ENCODE data around the gene C6orf163. TPM values are rescaled to one million over a fixed set of nuclear protein-coding genes. Genes with fewer than 3 reads are reported as not detected.

Gene C6orf163
- total and polyA plus RNA-seq, 3 experiments from 2014 or later = 0.16 to 1.5 (median 1.5) TPM

DNA sequence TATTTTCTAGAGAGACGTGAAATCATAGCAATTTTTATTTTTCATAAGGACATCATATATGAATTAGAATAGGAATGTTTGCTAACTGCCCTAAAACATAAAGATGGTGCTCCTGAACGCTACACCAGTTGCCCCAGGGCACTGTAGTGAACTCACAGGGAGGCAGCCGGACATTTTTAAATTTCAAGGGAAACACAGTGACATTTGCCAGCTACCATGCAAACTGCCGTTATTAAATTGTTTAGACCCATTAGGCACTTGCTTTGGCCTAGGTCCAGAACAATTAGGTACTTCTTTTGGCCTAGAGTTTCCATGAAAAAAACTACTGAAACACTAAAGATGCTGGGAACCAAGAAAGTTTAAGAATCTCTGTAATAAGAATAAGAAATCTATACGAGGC is 38.2 kb downstream of the C6orf163 start:
- Histone ChIP-seq H3K4me1 (ENCODE audit: insufficient read depth, low read length) (no peaks in the 10 kb centered on the region), H3K27me3 (ENCODE audit: insufficient read depth, low read length, poor library complexity, severe bottlenecking) (no peaks in the 10 kb centered on the region), H3K27ac (ENCODE audit: low read depth, low read length) (no peak overlapping the region), H3K4me3 (ENCODE audit: low read length) (no peak overlapping the region), H3K9me3 (ENCODE audit: low read length) (no peaks in the 10 kb centered on the region), H3K36me3 (ENCODE audit: insufficient read depth, low read length) (no peaks in the 10 kb centered on the region)
- Mint-ChIP-seq H3K4me1 (no peaks in the 10 kb centered on the region), H3K27ac (no peak overlapping the region), H3K9me3 (no peaks in the 10 kb centered on the region), H3K27me3 (no peaks in the 10 kb centered on the region), H3K36me3 (no peaks in the 10 kb centered on the region), H3K4me3 (no peak overlapping the region)
- POLR2A ChIA-PET = no interaction called here
- CTCF ChIA-PET = no interaction called here
- no peak for DNase-seq

DNA sequence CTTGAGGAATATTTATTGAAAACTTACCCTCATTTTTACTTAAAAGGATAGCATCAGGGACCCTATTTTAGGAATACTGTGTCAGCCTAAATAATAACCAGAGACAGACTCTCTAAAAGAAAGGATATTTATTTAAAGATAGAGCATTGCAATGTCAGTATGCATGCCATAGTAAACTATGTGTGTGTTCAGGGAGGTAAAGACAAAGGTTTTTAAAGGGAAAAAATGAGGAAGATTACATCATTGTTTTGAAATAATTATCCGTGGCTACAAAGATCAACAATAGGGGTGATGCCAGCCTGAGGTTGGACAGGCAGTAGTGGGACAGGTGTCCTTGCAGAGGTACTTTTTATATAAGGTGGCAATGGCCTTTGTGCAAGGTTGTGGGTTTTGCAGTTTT is 39.4 kb downstream of the C6orf163 start:
- no peaks in the 10 kb centered on the region for H3K9me3 ChIP-seq (ENCODE audit: low read length)
- no peaks in the 10 kb centered on the region for H3K4me1 ChIP-seq (ENCODE audit: insufficient read depth, low read length)
- no peak overlapping the region for H3K27ac ChIP-seq (ENCODE audit: low read depth, low read length)
- Mint-ChIP-seq H3K36me3 (no peaks in the 10 kb centered on the region), H3K4me3 (no peak overlapping the region), H3K27me3 (no peaks in the 10 kb centered on the region), H3K27ac (peak overlapping the region in 1 of 8 donors; percentile 32), H3K9me3 (no peaks in the 10 kb centered on the region), H3K4me1 (no peaks in the 10 kb centered on the region)
- H3K36me3 ChIP-seq (ENCODE audit: insufficient read depth, low read length) = no peaks in the 10 kb centered on the region
- no peak overlapping the region for H3K4me3 ChIP-seq (ENCODE audit: low read length)
- POLR2A ChIA-PET = no interaction called here
- DNase-seq = no peak
- CTCF ChIA-PET = interaction anchor here (1.7 kb wide), 1 partner anchor 9 kb away, joined by 6 read pairs; no protein-coding TSS in a partner anchor
- no peaks in the 10 kb centered on the region for H3K27me3 ChIP-seq (ENCODE audit: insufficient read depth, low read length, poor library complexity, severe bottlenecking)

DNA sequence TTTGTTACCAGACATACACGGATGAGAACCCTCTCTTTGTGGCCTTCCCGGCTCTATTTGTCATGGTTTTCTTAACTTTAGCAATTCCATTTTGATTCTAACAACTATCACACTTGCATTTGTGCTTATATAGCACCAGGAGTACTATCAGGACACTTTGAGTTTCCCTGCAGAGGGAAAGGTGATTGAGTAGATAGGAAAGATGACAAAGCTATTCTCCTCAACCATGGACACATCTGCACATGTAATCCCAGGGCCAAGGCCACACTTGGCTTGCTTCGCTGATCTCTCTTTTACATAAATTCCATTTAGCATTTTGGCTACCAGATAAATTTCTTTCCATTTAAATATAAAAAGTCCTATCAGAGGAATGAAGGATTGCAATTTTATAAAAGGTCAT is 39.8 kb downstream of the C6orf163 start:
- H3K4me3 Mint-ChIP-seq = no peak overlapping the region
- Histone ChIP-seq H3K36me3 (ENCODE audit: insufficient read depth, low read length) (no peaks in the 10 kb centered on the region), H3K27ac (ENCODE audit: low read depth, low read length) (no peak overlapping the region), H3K4me3 (ENCODE audit: low read length) (no peak overlapping the region), H3K9me3 (ENCODE audit: low read length) (no peaks in the 10 kb centered on the region), H3K27me3 (ENCODE audit: insufficient read depth, low read length, poor library complexity, severe bottlenecking) (no peaks in the 10 kb centered on the region), H3K4me1 (ENCODE audit: insufficient read depth, low read length) (no peaks in the 10 kb centered on the region)
- no peaks in the 10 kb centered on the region for H3K9me3 Mint-ChIP-seq
- POLR2A ChIA-PET = no interaction called here
- H3K36me3 Mint-ChIP-seq = no peaks in the 10 kb centered on the region
- CTCF ChIA-PET = interaction anchor here (1.7 kb wide), 1 partner anchor 9 kb away, joined by 6 read pairs; no protein-coding TSS in a partner anchor
- H3K27me3 Mint-ChIP-seq = no peaks in the 10 kb centered on the region
- H3K4me1 Mint-ChIP-seq = no peaks in the 10 kb centered on the region
- DNase-seq = no peak
- no peak overlapping the region for H3K27ac Mint-ChIP-seq

DNA sequence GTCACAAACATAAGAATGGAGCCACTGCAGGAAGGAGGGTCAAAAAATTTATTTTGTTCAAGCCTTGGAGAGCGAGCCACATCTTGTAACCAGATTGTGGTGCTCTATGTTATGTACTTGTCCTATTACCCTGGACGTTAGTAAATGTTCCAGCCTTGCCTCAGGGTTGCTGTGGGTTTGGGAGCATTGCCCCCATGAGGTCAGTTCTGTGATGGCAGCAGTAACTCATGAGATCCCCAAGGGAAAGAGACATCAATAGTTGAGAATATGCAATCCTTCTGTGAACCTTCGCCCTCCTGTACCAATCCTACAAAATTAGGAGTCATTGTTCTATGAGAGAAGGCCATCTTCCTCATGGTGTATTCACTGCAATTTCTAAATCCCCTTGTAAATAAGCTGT is 46.7 kb downstream of the C6orf163 start:
- no peak overlapping the region for H3K27ac ChIP-seq (ENCODE audit: low read depth, low read length)
- no peak overlapping the region for H3K4me3 Mint-ChIP-seq
- H3K9me3 Mint-ChIP-seq = no peaks in the 10 kb centered on the region
- no peaks in the 10 kb centered on the region for H3K27me3 ChIP-seq (ENCODE audit: insufficient read depth, low read length, poor library complexity, severe bottlenecking)
- H3K4me1 Mint-ChIP-seq = no peaks in the 10 kb centered on the region
- H3K4me1 ChIP-seq (ENCODE audit: insufficient read depth, low read length) = no peaks in the 10 kb centered on the region
- H3K27me3 Mint-ChIP-seq = no peaks in the 10 kb centered on the region
- CTCF ChIA-PET = no interaction called here
- no peak overlapping the region for H3K4me3 ChIP-seq (ENCODE audit: low read length)
- H3K36me3 ChIP-seq (ENCODE audit: insufficient read depth, low read length) = no peaks in the 10 kb centered on the region
- no peak for DNase-seq
- H3K9me3 ChIP-seq (ENCODE audit: low read length) = no peaks in the 10 kb centered on the region
- POLR2A ChIA-PET = no interaction called here
- no peak overlapping the region for H3K27ac Mint-ChIP-seq
- H3K36me3 Mint-ChIP-seq = peaks cover 0 to 3% (median 0%) of the 10 kb centered on the region in 3 donors

DNA sequence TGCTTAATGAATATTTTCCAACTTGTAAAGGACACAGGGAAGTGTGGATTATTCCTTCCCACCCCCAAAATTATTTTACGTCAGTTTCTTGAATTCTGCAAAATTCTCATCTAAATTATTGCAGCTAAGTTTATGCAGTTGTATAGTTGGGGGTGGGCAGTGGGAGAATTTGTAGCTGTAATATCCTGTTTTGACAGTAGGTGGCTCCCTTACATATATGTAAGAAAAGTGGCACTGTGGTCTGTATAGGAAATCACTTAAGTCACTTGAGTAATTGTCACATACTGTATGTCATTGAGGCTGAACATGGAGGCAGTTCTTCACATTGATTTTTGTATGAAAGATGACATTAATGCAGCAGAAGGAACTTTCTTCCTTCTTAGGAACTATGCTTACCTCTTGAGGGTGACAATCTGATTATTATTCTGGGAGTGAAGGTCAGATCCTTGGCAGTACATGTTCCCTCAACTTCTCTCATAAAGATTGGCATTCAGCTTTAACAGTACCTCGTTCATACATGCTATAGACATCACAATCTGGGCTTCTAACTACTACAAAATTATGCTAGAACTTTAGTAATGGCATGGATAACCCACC is 48.5 kb downstream of the C6orf163 start:
- H3K4me1 Mint-ChIP-seq = no peaks in the 10 kb centered on the region
- Histone ChIP-seq H3K4me1 (ENCODE audit: insufficient read depth, low read length) (no peaks in the 10 kb centered on the region), H3K9me3 (ENCODE audit: low read length) (no peaks in the 10 kb centered on the region), H3K27ac (ENCODE audit: low read depth, low read length) (no peak overlapping the region), H3K36me3 (ENCODE audit: insufficient read depth, low read length) (no peaks in the 10 kb centered on the region), H3K4me3 (ENCODE audit: low read length) (no peak overlapping the region), H3K27me3 (ENCODE audit: insufficient read depth, low read length, poor library complexity, severe bottlenecking) (no peaks in the 10 kb centered on the region)
- ChIA-PET POLR2A (interaction anchor here (1.4 kb wide), 1 partner anchor 15 kb away, joined by 3 read pairs; the partner anchor contains the start of gene CFAP206), CTCF (interaction anchor here (0.7 to 2.0 kb wide), 12 partner anchors 9 to 1478 kb away, joined by 3 to 11 read pairs (median 4); partner anchors contain the start of gene CFAP206)
- no peak overlapping the region for H3K27ac Mint-ChIP-seq
- DNase-seq = peak in 2 of 5 donors; percentile 48 to 57
- no peak overlapping the region for H3K4me3 Mint-ChIP-seq
- no peaks in the 10 kb centered on the region for H3K27me3 Mint-ChIP-seq
- H3K36me3 Mint-ChIP-seq = peaks cover 0 to 3% (median 0%) of the 10 kb centered on the region in 3 donors
- no peaks in the 10 kb centered on the region for H3K9me3 Mint-ChIP-seq

DNA sequence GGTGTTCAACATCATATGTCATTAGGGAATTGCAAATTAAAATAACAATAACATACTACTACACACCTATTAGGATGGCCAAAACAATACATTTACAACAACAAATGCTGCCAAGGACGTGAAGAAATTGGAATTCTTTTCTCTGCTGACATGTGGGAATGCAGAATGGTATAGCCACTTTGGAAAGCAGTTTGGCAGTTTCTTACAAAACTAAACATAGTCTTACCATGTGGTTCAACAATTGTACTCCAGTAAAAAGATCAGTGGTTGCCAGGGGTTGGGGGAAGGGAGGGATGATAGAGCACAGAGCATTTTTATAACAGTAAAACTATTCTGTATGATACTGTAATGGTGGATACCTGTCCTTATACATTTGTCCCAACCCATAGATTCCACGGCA is 50.8 kb downstream of the C6orf163 start:
- H3K4me3 ChIP-seq (ENCODE audit: low read length) = no peak overlapping the region
- no peak overlapping the region for H3K27ac ChIP-seq (ENCODE audit: low read depth, low read length)
- no peak for DNase-seq
- Mint-ChIP-seq H3K4me1 (no peaks in the 10 kb centered on the region), H3K27ac (no peak overlapping the region), H3K9me3 (no peaks in the 10 kb centered on the region), H3K4me3 (no peak overlapping the region), H3K36me3 (peaks cover 0 to 3% (median 0%) of the 10 kb centered on the region in 3 donors), H3K27me3 (no peaks in the 10 kb centered on the region)
- H3K36me3 ChIP-seq (ENCODE audit: insufficient read depth, low read length) = no peaks in the 10 kb centered on the region
- ChIA-PET POLR2A (no interaction called here), CTCF (no interaction called here)
- no peaks in the 10 kb centered on the region for H3K27me3 ChIP-seq (ENCODE audit: insufficient read depth, low read length, poor library complexity, severe bottlenecking)
- H3K9me3 ChIP-seq (ENCODE audit: low read length) = no peaks in the 10 kb centered on the region
- no peaks in the 10 kb centered on the region for H3K4me1 ChIP-seq (ENCODE audit: insufficient read depth, low read length)

DNA sequence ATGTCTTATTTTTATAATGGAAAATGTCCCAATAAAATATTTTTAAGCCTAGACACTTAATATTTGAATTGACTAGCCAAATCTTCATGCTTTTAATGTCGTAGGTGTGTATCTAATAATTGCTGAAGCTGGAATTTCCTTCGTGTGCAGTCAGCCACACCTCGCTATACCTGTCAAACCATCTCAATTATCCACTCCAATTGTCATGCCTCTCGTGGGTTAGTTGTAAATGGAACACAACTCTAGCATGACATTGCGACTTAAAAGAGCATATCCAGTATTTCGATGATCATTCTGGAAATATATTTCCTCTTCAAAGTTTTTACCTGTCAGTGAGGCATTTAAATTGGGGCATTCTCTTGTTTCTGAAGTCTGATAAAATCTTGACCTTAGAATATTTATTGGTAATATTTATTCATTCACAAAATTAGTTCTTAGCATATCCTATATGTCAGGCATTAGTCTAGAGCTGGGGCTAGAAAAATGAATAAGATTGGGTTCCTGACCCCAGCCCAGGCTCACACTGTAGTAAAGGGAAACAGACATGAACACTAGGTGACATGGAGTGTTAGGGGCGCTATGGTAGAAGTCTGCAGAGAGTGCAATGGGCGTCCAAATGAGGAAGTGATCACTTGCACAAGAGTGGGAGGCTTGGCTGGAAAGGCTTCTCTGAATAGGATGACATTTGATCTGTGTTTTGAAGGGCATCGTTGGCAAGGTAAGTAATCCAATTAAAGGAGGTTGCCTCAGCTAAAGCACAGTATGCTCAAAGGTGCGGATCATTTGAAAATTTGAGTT is 52.2 kb downstream of the C6orf163 start:
- Histone ChIP-seq H3K4me1 (ENCODE audit: insufficient read depth, low read length) (no peaks in the 10 kb centered on the region), H3K9me3 (ENCODE audit: low read length) (no peaks in the 10 kb centered on the region), H3K27ac (ENCODE audit: low read depth, low read length) (no peak overlapping the region), H3K27me3 (ENCODE audit: insufficient read depth, low read length, poor library complexity, severe bottlenecking) (no peaks in the 10 kb centered on the region), H3K4me3 (ENCODE audit: low read length) (no peak overlapping the region), H3K36me3 (ENCODE audit: insufficient read depth, low read length) (no peaks in the 10 kb centered on the region)
- H3K4me1 Mint-ChIP-seq = no peaks in the 10 kb centered on the region
- no peaks in the 10 kb centered on the region for H3K9me3 Mint-ChIP-seq
- no peak overlapping the region for H3K27ac Mint-ChIP-seq
- ChIA-PET CTCF (no interaction called here), POLR2A (no interaction called here)
- peaks cover 0 to under 1% of the 10 kb centered on the region in 2 donors for H3K27me3 Mint-ChIP-seq
- H3K4me3 Mint-ChIP-seq = no peak overlapping the region
- no peak for DNase-seq
- peaks cover 0 to 3% (median 0%) of the 10 kb centered on the region in 3 donors for H3K36me3 Mint-ChIP-seq

DNA sequence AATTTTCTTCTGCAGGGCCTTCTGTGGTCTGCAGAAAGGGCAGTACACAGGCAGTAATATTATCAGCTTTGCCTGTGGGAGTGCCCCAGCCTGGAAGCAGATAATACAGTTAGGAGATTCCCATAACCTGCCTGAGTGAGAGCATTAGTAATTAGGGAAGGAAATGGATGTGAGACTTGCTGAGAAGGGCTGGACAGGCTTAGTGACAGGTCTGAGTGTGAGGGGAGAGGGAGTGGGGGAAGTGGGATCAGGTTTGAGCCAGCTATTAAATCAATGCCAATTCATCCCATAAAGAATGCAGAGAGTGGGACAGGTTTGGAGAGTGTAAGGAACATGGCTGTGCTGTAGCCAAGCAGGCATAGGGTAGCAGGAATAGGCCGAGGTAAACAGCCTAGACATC is 53.0 kb downstream of the C6orf163 start:
- CTCF ChIA-PET = no interaction called here

More for the DNA sequence above, 53.0 kb downstream of the C6orf163 start:
- POLR2A ChIA-PET = no interaction called here
- Mint-ChIP-seq H3K9me3 (no peaks in the 10 kb centered on the region), H3K27me3 (peaks cover 0 to 3% of the 10 kb centered on the region in 2 donors), H3K27ac (no peak overlapping the region), H3K36me3 (peaks cover 0 to 3% (median 0%) of the 10 kb centered on the region in 3 donors), H3K4me1 (no peaks in the 10 kb centered on the region), H3K4me3 (no peak overlapping the region)
- no peaks in the 10 kb centered on the region for H3K9me3 ChIP-seq (ENCODE audit: low read length)
- no peak for DNase-seq
- H3K27ac ChIP-seq (ENCODE audit: low read depth, low read length) = no peak overlapping the region
- no peaks in the 10 kb centered on the region for H3K4me1 ChIP-seq (ENCODE audit: insufficient read depth, low read length)
- H3K36me3 ChIP-seq (ENCODE audit: insufficient read depth, low read length) = no peaks in the 10 kb centered on the region
- no peak overlapping the region for H3K4me3 ChIP-seq (ENCODE audit: low read length)
- H3K27me3 ChIP-seq (ENCODE audit: insufficient read depth, low read length, poor library complexity, severe bottlenecking) = no peaks in the 10 kb centered on the region

Data from CD8-positive, alpha-beta memory T cell (primary cell).